ENCODE measurements around the gene BTNL9. TPM values are rescaled to one million over a fixed set of nuclear protein-coding genes. Genes with fewer than 3 reads are reported as not detected.

BTNL9 gene
- total and polyA plus RNA-seq, 9 of the 15 experiments (the other 6 are each of a cell fraction or from before 2014, with no cell fraction given) = 3.7 to 86.7 (median 29.4) TPM

DNA sequence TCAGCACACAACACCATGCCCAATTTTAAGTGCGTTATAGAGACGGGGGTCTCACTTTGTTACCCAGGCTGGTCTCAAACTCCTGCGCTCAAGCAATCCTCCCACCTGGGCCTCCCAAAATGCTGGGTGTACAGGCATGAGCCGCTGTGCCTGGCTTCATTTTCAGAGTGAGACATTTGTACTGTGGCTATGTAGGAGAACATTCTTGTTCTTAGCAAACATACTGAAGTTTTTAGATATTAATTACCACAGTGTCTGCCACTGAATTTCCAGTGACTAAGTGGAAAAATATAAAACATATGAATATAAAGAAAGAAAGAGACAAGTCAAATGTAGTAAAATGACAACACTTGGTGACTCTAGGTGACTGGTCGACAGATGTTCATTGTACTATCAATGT, 20.9 kb downstream of the BTNL9 start:
- TF ChIP-seq POLR2A (conservative IDR thresholded peaks at IDR 0.05) (peak; percentile 36), ZNF263 (CRISPR knock-in tag; IDR thresholded peaks at IDR 0.05; ENCODE audit: borderline replicate concordance) (no peak)
- Histone ChIP-seq H3K4me2 (ENCODE audit: insufficient read depth, low read length) (no peak overlapping the region), H3K9ac (ENCODE audit: insufficient read depth in 1 of 2, low read depth in 2 of 2, low read length in 2 of 2) (no peak overlapping the region), H3K27me3 (ENCODE audit: control insufficient read depth in 2 of 2, insufficient read depth in 2 of 2, low read length in 2 of 2) (no peaks in the 10 kb centered on the region), H3K4me3 (no peak overlapping the region), H3K36me3 (ENCODE audit: control insufficient read depth, insufficient read depth, low read length) (peaks cover 45% of the 10 kb centered on the region), H4K20me1 (replicated peaks; ENCODE audit: control insufficient read depth, insufficient read depth, low read length) (no peaks in the 10 kb centered on the region), H3K4me1 (replicated peaks in 1 of 2; ENCODE audit: control insufficient read depth in 2 of 2, insufficient read depth in 2 of 2, low read length in 2 of 2) (peaks cover 0 to 5% of the 10 kb centered on the region in 2 experiments; a peak in 2 of 5 replicates), H3K9me1 (ENCODE audit: control insufficient read depth, insufficient read depth, low read length) (no peaks in the 10 kb centered on the region), H3K27ac (ENCODE audit: extremely low read depth, low read depth, low read length) (no peak overlapping the region), H2AFZ (ENCODE audit: low read depth, low read length) (no peak overlapping the region), H3K9me3 (replicated peaks; ENCODE audit: control insufficient read depth, insufficient read depth, low read depth, low read length) (no peaks in the 10 kb centered on the region), H3K79me2 (ENCODE audit: control insufficient read depth, insufficient read depth, low read length) (peaks cover 23% of the 10 kb centered on the region)
- ChIA-PET CTCF (ENCODE audit: low intra/inter-chr PET ratio) (no interaction called here), POLR2A (interaction anchor here (0.6 kb wide), 1 partner anchor 10 kb away, joined by 3 read pairs; no protein-coding TSS in a partner anchor)
- BruUV-seq (replicated peaks) = no TSS peak
- no peak for FAIRE-seq
- WGBS (ENCODE audit: insufficient coverage, low coverage, missing lambda C conversion rate) = 83% methylated on average over 5 of the region's 5 CpGs
- in situ Hi-C loops (cut with MboI) = no loop called here
- no peak for ATAC-seq
- intact Hi-C loops (cut with micrococcal nuclease) = no loop called here
- DNase-seq (ENCODE audit: extremely low read depth in 1 of 4, low spot score in 3 of 4) = no peak

DNA sequence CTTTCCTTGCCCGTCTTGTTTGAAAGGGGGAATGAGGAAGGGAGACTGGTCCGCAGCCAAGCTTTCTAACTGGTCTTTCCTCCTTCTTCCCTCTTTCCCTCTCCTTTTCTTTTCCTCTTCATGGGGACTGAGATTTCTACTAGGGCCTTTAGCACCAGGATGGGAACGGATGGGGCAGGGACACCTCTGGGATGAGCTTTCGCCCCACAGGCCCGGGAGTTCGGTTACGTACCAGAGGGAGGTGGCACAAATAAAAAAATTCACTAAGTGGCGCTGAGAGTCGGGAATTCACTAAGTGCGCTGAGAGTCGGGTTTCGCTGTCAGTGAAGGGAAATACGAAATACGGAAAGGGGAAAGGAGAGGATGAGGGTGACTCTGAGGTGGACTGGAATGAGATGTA, 21.6 kb downstream of the BTNL9 start:
- TF ChIP-seq SUPT5H (IDR thresholded peaks at IDR 0.05) = 0 out of 2 replicates have a peak, but pooled peaks have one; percentile 34
- TF ChIP-seq RHOXF2B (CRISPR knock-in tag; conservative IDR thresholded peaks at IDR 0.05) = no peak
- no peak for TF ChIP-seq PHF20 (IDR thresholded peaks at IDR 0.05; ENCODE audit: partially characterized antibody)
- peaks cover 38% of the 10 kb centered on the region; the same call in 2 of the 3 replicates for H3K36me3 ChIP-seq (ENCODE audit: control insufficient read depth, insufficient read depth, low read length)
- H3K79me2 ChIP-seq (ENCODE audit: control insufficient read depth, insufficient read depth, low read length) = peaks cover 16% of the 10 kb centered on the region; the same call in 2 of the 3 replicates
- H3K27ac ChIP-seq (ENCODE audit: extremely low read depth, low read depth, low read length) = no peak overlapping the region
- 96% methylated on average over 10 of the region's 14 CpGs for WGBS (ENCODE audit: insufficient coverage, low coverage, missing lambda C conversion rate)
- FAIRE-seq (no peak), DNase-seq (ENCODE audit: extremely low read depth in 1 of 4, low spot score in 3 of 4) (no peak), ATAC-seq (no peak)
- in situ Hi-C loops (cut with MboI) (no loop called here), intact Hi-C loops (cut with micrococcal nuclease) (no loop called here)
- no peak overlapping the region for H3K4me3 ChIP-seq
- no peaks in the 10 kb centered on the region for H3K9me3 ChIP-seq (replicated peaks; ENCODE audit: control insufficient read depth, insufficient read depth, low read depth, low read length)
- no peaks in the 10 kb centered on the region for H3K27me3 ChIP-seq (ENCODE audit: control insufficient read depth in 2 of 2, insufficient read depth in 2 of 2, low read length in 2 of 2)
- no peak overlapping the region for H3K9ac ChIP-seq (ENCODE audit: insufficient read depth in 1 of 2, low read depth in 2 of 2, low read length in 2 of 2)
- POLR2A ChIA-PET = interaction anchor here (0.6 to 1.0 kb wide), 2 partner anchors 9 to 25 kb away, joined by 3 read pairs; no protein-coding TSS in a partner anchor
- H4K20me1 ChIP-seq (replicated peaks; ENCODE audit: control insufficient read depth, insufficient read depth, low read length) = no peaks in the 10 kb centered on the region
- H3K4me2 ChIP-seq (ENCODE audit: insufficient read depth, low read length) = no peak overlapping the region
- H3K4me1 ChIP-seq (replicated peaks in 1 of 2; ENCODE audit: control insufficient read depth in 2 of 2, insufficient read depth in 2 of 2, low read length in 2 of 2) = no peaks in the 10 kb centered on the region; a peak in 1 of 5 replicates
- no peaks in the 10 kb centered on the region for H3K9me1 ChIP-seq (ENCODE audit: control insufficient read depth, insufficient read depth, low read length)
- no peak overlapping the region for H2AFZ ChIP-seq (ENCODE audit: low read depth, low read length)
- CTCF ChIA-PET (ENCODE audit: low intra/inter-chr PET ratio) = no interaction called here
- no TSS peak for BruUV-seq (replicated peaks)
